Thyroid gland (tissue), 4 donors: ENCODE data around the gene GCN1. TPM values are rescaled to one million over a fixed set of nuclear protein-coding genes. Genes with fewer than 3 reads are reported as not detected.
A peak's percentile ranks its signal among the peaks of the same experiment; 100 is the strongest.

Experiments used
- DNase-seq, 2 donors: peaks; one replicate each; pipeline ENCODE4 v3.0.0-alpha.2; 2019
- H3K27ac ChIP-seq, 3 donors: fragments of 200-600 bp; sonication (generic); 1 replicate in 2 of 3; 2 replicates in 1 of 3; pipeline ENCODE4 v1.5.1; 2016 to 2019; ENCODE audit warnings: mild to moderate bottlenecking in 1 of 3, moderate library complexity in 1 of 3
- H3K27me3 ChIP-seq: fragments of 200-600 bp; sonication (generic); one replicate; pipeline ENCODE4 v1.5.1; 2019
- H3K36me3 ChIP-seq, 2 donors: fragments of 200-600 bp; sonication (generic); one replicate each; pipeline ENCODE4 v1.5.1; 2016 to 2019
- H3K4me1 ChIP-seq, 2 donors: fragments of 200-600 bp; sonication (generic); one replicate each; pipeline ENCODE4 v1.5.1; 2017 to 2019
- H3K4me3 ChIP-seq, 3 donors: fragments of 200-600 bp; sonication (generic); replicated peaks in 1 of 3; 1 replicate in 2 of 3; 2 replicates in 1 of 3; pipeline ENCODE4 v1.5.1; 2016; ENCODE audit warnings: mild to moderate bottlenecking in 1 of 3
- H3K9me3 ChIP-seq: fragments of 200-600 bp; sonication (generic); one replicate; pipeline ENCODE4 v1.5.1; 2017
- CTCF ChIP-seq, 6 experiments: fragments of 200-600 bp in 3 of 6; fragments of 450-650 bp in 3 of 6; sonication (generic) in 3 of 6; IDR thresholded peaks; one replicate each; pipeline ENCODE4 v1.5.1; 2016 to 2019; ENCODE audit warnings: antibody characterized with exemption in 6 of 6, mild to moderate bottlenecking in 2 of 6, inconsistent platforms in 1 of 6, moderate library complexity in 1 of 6
- POLR2A ChIP-seq, 2 donors: fragments of 450-650 bp; IDR thresholded peaks; one replicate each; pipeline ENCODE4 v1.6.1; 2017; ENCODE audit warnings: antibody characterized with exemption in 2 of 2, mild to moderate bottlenecking in 2 of 2, moderate library complexity in 1 of 2
- WGBS, 2 donors: methylation state at CpG; one replicate each; pipeline ENCODE4 v1.1.5; 2017; 5-methylcytosine and 5-hydroxymethylcytosine counted together
- intact Hi-C: fragments of 100-400 bp; cut with DNase I; formaldehyde crosslinking; loops from one replicate; pipeline ENCODE4 v1.15.1; 2023
- total RNA-seq, 4 donors: library from RNA; depleted of rRNA; stranded (reverse); fragments of >200 nt; gene quantifications; one replicate each; pipeline ENCODE4 v1.2.3, GENCODE V29; 2016

Gene GCN1
- total RNA-seq = 100 to 1,000 TPM in 1 of 4 donors, 10 to 100 TPM in 3; 44.6 to 111 (median 73.6) TPM

- intact Hi-C loops = no loop called here
- TF ChIP-seq CTCF (IDR thresholded peaks at IDR 0.05) (peak in 1 of 6 experiments; percentile 13), POLR2A (IDR thresholded peaks at IDR 0.05) (peak; percentile 50 to 87)
- peak; percentile 81 to 84 for DNase-seq
- Histone ChIP-seq H3K4me1 (peaks cover 19 to 33% of the 10 kb centered on the region in 2 donors), H3K9me3 (no peaks in the 10 kb centered on the region), H3K4me3 (peak within 1 kb of the TSS; percentile 62 to 99 (median 63)), H3K36me3 (peaks cover 34 to 35% of the 10 kb centered on the region in 2 donors), H3K27me3 (no peaks in the 10 kb centered on the region), H3K27ac (peak within 1 kb of the TSS; percentile 49 to 79 (median 71))
- 13 to 19% methylated on average over 14 to 17 of the region's 62 CpGs for WGBS, 2 donors
Measured at GRCh38 chr12:120194534-120195395, at the start of gene GCN1. Gene GCN1 (minus strand): TSS chr12:120194715. CDS start chr12:120194697, 18 bp downstream.

DNA sequence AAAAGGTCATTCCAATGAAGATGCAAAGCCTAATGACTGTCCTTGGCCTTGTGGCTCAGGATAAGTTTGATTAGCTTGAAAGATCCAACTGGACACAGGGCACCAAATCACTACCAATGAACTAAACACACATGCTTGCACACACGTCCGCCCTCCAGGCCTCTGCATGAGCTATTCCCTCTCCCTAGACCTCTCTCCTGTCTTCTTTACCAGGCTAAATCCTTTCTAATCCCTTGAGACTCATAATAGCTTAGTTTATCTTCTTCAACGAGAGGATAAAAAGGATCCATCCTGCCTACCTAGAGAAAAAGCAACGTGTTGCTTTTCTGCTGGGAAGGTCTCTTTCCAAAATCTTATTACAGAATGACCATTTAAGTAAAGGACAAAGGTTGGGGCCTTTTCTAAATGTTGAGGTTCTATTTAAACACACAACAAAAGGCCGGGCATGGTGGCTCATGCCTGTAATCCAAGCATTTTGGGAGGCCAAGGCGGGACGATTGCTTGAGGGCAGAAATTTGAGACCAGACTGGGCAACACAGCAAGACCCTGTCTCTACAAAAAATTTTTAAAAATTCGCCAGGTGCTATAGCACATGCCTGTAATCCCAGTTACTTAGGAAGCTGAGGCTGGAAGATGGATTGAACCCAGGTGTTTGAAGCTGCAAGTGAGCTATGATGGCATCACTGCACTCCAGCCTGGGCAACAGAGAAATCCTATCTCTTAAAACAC, 48.6 kb upstream of the GCN1 start:
- TF ChIP-seq POLR2A (IDR thresholded peaks at IDR 0.05) (no peak), CTCF (IDR thresholded peaks at IDR 0.05) (no peak)
- 80 to 86% methylated on average over 8 of the region's 8 CpGs for WGBS, 2 donors
- peaks cover 51 to 56% of the 10 kb centered on the region in 2 donors for H3K4me1 ChIP-seq
- H3K27me3 ChIP-seq = no peaks in the 10 kb centered on the region
- DNase-seq = no peak
- H3K4me3 ChIP-seq = no peak overlapping the region
- no peaks in the 10 kb centered on the region for H3K9me3 ChIP-seq
- intact Hi-C loops = no loop called here
- peak overlapping the region in 1 of 3 donors; percentile 96 for H3K27ac ChIP-seq
- no peaks in the 10 kb centered on the region for H3K36me3 ChIP-seq

DNA sequence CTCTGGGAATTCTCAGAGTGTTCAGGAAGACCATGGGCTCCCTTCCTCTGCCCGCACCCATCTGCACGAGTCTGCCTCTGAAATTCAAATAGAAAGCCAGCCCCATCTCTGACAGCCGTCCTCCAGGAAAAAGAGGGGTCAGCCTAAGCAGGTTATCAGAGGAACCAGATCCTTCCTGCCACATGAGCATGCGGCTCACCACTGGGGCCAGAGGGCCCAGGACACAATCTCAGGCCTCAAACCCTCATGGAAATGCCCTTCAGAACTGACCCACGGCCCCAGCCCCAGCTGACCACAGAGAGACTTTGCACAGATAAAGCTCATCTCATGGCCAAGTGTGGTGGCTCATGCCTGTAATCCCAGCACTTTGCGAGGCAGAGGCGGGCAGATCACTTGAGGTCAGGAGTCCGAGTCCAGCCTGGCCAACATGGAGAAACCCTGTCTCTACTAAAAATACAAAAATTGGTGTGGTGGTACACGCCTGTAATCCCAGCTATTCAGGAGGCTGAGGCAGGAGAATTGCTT, 47.8 kb upstream of the GCN1 start:
- intact Hi-C loops = no loop called here
- 76 to 92% methylated on average over 7 to 8 of the region's 9 CpGs for WGBS, 2 donors
- Histone ChIP-seq H3K4me3 (no peak overlapping the region), H3K9me3 (no peaks in the 10 kb centered on the region), H3K36me3 (no peaks in the 10 kb centered on the region), H3K4me1 (peaks cover 52 to 56% of the 10 kb centered on the region in 2 donors), H3K27ac (peak overlapping the region; percentile 33 to 96 (median 96)), H3K27me3 (no peaks in the 10 kb centered on the region)
- TF ChIP-seq CTCF (IDR thresholded peaks at IDR 0.05) (no peak), POLR2A (IDR thresholded peaks at IDR 0.05) (no peak)
- no peak for DNase-seq

- peaks cover 56% of the 10 kb centered on the region in 2 donors for H3K4me1 ChIP-seq
- H3K4me3 ChIP-seq = no peak overlapping the region
- no peak for DNase-seq
- intact Hi-C loops = no loop called here
- TF ChIP-seq CTCF (IDR thresholded peaks at IDR 0.05) (no peak), POLR2A (IDR thresholded peaks at IDR 0.05) (no peak)
- H3K27ac ChIP-seq = peak overlapping the region; percentile 33 to 96 (median 96)
- 65 to 70% methylated on average over 9 of the region's 9 CpGs for WGBS, 2 donors
- no peaks in the 10 kb centered on the region for H3K36me3 ChIP-seq
- no peaks in the 10 kb centered on the region for H3K27me3 ChIP-seq
- H3K9me3 ChIP-seq = no peaks in the 10 kb centered on the region
Measured at GRCh38 chr12:120241561-120242274, 47.2 kb upstream of the GCN1 start.
